ENCODE data around the gene CLBA1. TPM values are rescaled to one million over a fixed set of nuclear protein-coding genes. Genes with fewer than 3 reads are reported as not detected.

The CLBA1 gene
- total and polyA plus RNA-seq, 2 donors (not counting 1 experiment from before 2014, with no cell fraction given) = 0.63 to 5.5 TPM

DNA sequence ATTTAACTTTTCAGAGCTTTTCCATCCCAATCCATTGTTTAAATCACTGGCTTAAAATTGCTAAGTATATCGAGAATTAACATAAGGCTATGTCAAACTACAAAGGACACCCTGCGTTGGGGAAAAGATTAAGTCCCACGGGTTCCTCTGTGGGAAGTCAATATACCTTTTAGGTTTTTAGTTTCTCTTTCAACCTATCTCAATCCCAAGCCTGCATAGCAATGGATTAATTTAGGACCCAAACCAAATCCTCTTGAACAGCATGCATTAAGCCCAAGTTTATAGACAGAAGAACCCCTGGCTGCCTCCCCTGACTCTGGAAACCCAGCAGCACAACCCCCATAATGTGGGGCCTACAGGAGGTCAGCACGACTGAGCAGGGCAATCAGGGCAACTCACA, 29.0 kb downstream of the CLBA1 start:
- no peak overlapping the region for H3K9ac ChIP-seq (ENCODE audit: low read length)
- peaks cover 0 to 3% (median 0%) of the 10 kb centered on the region in 3 donors for H3K9me3 ChIP-seq (ENCODE audit: control extremely low read depth in 1 of 3, control insufficient read depth in 2 of 3, insufficient read depth in 1 of 3, low read length in 2 of 3)
- Mint-ChIP-seq H3K9me3 (ENCODE audit: insufficient read depth) (no peaks in the 10 kb centered on the region), H3K4me3 (no peak overlapping the region), H3K4me1 (peaks cover 58% of the 10 kb centered on the region), H3K27ac (no peak overlapping the region), H3K27me3 (no peaks in the 10 kb centered on the region)
- no peak overlapping the region for H3K4me3 ChIP-seq (ENCODE audit: control extremely low read depth in 1 of 5, extremely low read depth in 1 of 5, insufficient read depth in 1 of 5, low read depth in 2 of 5, low read length in 4 of 5)
- no peak for ATAC-seq (ENCODE audit: low read depth)
- no peak overlapping the region for H2AFZ ChIP-seq (ENCODE audit: insufficient read depth, low read depth, low read length, poor library complexity, severe bottlenecking)
- peaks cover 14 to 20% of the 10 kb centered on the region in 2 donors for H3K4me1 ChIP-seq (ENCODE audit: control insufficient read depth in 2 of 2, insufficient read depth in 2 of 2, low read length in 2 of 2)
- no peak for TF ChIP-seq EZH2 (IDR thresholded peaks at IDR 0.05; ENCODE audit: borderline replicate concordance, insufficient read depth, low read depth, low read length, poor library complexity, severe bottlenecking)
- TF ChIP-seq, protein P1, sequence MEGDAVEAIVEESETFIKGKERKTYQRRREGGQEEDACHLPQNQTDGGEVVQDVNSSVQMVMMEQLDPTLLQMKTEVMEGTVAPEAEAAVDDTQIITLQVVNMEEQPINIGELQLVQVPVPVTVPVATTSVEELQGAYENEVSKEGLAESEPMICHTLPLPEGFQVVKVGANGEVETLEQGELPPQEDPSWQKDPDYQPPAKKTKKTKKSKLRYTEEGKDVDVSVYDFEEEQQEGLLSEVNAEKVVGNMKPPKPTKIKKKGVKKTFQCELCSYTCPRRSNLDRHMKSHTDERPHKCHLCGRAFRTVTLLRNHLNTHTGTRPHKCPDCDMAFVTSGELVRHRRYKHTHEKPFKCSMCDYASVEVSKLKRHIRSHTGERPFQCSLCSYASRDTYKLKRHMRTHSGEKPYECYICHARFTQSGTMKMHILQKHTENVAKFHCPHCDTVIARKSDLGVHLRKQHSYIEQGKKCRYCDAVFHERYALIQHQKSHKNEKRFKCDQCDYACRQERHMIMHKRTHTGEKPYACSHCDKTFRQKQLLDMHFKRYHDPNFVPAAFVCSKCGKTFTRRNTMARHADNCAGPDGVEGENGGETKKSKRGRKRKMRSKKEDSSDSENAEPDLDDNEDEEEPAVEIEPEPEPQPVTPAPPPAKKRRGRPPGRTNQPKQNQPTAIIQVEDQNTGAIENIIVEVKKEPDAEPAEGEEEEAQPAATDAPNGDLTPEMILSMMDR (IDR thresholded peaks at IDR 0.05) = no peak
- no peaks in the 10 kb centered on the region for H3K27me3 ChIP-seq (replicated peaks in 1 of 4; ENCODE audit: control extremely low read depth in 1 of 4, control insufficient read depth in 3 of 4, insufficient read depth in 4 of 4, low read length in 3 of 4)
- peak overlapping the region; percentile 22 for H3K4me2 ChIP-seq (replicated peaks; ENCODE audit: low read depth, low read length, poor library complexity, severe bottlenecking)
- peaks cover 89% of the 10 kb centered on the region for H3K79me2 ChIP-seq (ENCODE audit: control insufficient read depth, insufficient read depth, low read length)
- peak overlapping the region in 1 of 2 donors; percentile 39 for H3K27ac ChIP-seq (ENCODE audit: low read length in 2 of 2)
- DNase-seq = no peak
- ChIA-PET POLR2A (no interaction called here), CTCF (interaction anchor here (0.7 to 2.4 kb wide), 3 partner anchors 29 to 39 kb away, joined by 3 to 11 read pairs (median 8); no protein-coding TSS in a partner anchor)
- 78% methylated on average over 1 of the region's 4 CpGs for WGBS (ENCODE audit: insufficient coverage)
- H3K36me3 ChIP-seq (replicated peaks in 1 of 2; ENCODE audit: control extremely low read depth in 1 of 2, control insufficient read depth in 1 of 2, extremely low read depth in 1 of 2, insufficient read depth in 2 of 2, low read length in 1 of 2) = peaks cover 0 to 15% of the 10 kb centered on the region in 2 experiments
- H4K20me1 ChIP-seq (ENCODE audit: control insufficient read depth, insufficient read depth, low read length, poor library complexity, severe bottlenecking) = peaks cover 70% of the 10 kb centered on the region
- intact Hi-C loops (cut with micrococcal nuclease) = no loop called here

- peak overlapping the region; percentile 1 for H3K4me3 Mint-ChIP-seq
- Histone ChIP-seq H2AFZ (ENCODE audit: insufficient read depth, low read depth, low read length, poor library complexity, severe bottlenecking) (no peak overlapping the region), H3K27me3 (replicated peaks in 1 of 4; ENCODE audit: control extremely low read depth in 1 of 4, control insufficient read depth in 3 of 4, insufficient read depth in 4 of 4, low read length in 3 of 4) (no peaks in the 10 kb centered on the region), H4K20me1 (ENCODE audit: control insufficient read depth, insufficient read depth, low read length, poor library complexity, severe bottlenecking) (peaks cover 76% of the 10 kb centered on the region), H3K79me2 (ENCODE audit: control insufficient read depth, insufficient read depth, low read length) (peaks cover 95% of the 10 kb centered on the region), H3K9ac (ENCODE audit: low read length) (no peak overlapping the region), H3K4me3 (ENCODE audit: control extremely low read depth in 1 of 5, extremely low read depth in 1 of 5, insufficient read depth in 1 of 5, low read depth in 2 of 5, low read length in 4 of 5) (no peak overlapping the region), H3K9me3 (ENCODE audit: control extremely low read depth in 1 of 3, control insufficient read depth in 2 of 3, insufficient read depth in 1 of 3, low read length in 2 of 3) (peaks cover 0 to 3% (median 0%) of the 10 kb centered on the region in 3 donors), H3K36me3 (replicated peaks in 1 of 2; ENCODE audit: control extremely low read depth in 1 of 2, control insufficient read depth in 1 of 2, extremely low read depth in 1 of 2, insufficient read depth in 2 of 2, low read length in 1 of 2) (peaks cover 0 to 15% of the 10 kb centered on the region in 2 experiments), H3K4me1 (ENCODE audit: control insufficient read depth in 2 of 2, insufficient read depth in 2 of 2, low read length in 2 of 2) (peaks cover 19 to 26% of the 10 kb centered on the region in 2 donors), H3K27ac (ENCODE audit: low read length in 2 of 2) (peak overlapping the region in 1 of 2 donors; percentile 18), H3K4me2 (replicated peaks; ENCODE audit: low read depth, low read length, poor library complexity, severe bottlenecking) (peak overlapping the region; percentile 22)
- CTCF ChIA-PET = interaction anchor here (2.3 kb wide), 1 partner anchor 31 kb away, joined by 11 read pairs; no protein-coding TSS in a partner anchor
- H3K9me3 Mint-ChIP-seq (ENCODE audit: insufficient read depth) = no peaks in the 10 kb centered on the region
- POLR2A ChIA-PET = no interaction called here
- peak overlapping the region; percentile 1 for H3K27ac Mint-ChIP-seq
- WGBS (ENCODE audit: insufficient coverage) = 49% methylated on average over 9 of the region's 9 CpGs
- intact Hi-C loops (cut with micrococcal nuclease) = no loop called here
- H3K4me1 Mint-ChIP-seq = peaks cover 64% of the 10 kb centered on the region
- TF ChIP-seq EZH2 (IDR thresholded peaks at IDR 0.05; ENCODE audit: borderline replicate concordance, insufficient read depth, low read depth, low read length, poor library complexity, severe bottlenecking) = no peak
- TF ChIP-seq, protein P1 (IDR thresholded peaks at IDR 0.05) = no peak
- no peak for ATAC-seq (ENCODE audit: low read depth)
- no peak for DNase-seq
- no peaks in the 10 kb centered on the region for H3K27me3 Mint-ChIP-seq
These were observed 29.7 kb downstream of the CLBA1 start for GRCh38 chr14:105015242-105015641.

All from B cell (primary cell).